Osteoblast (primary cell): ENCODE data around the gene KRTAP4-8. TPM values are rescaled to one million over a fixed set of nuclear protein-coding genes. Genes with fewer than 3 reads are reported as not detected.
"Not testable (repeated sequence)": the region's sequence is repeated elsewhere in the genome, so short reads cannot be mapped to it uniquely, and the experiment has no call there.

Source experiments
- DNase-seq: peaks from one replicate; pipeline ENCODE4 v3.0.0; 2011; ENCODE audit warnings: low spot score, mixed read lengths; ENCODE audit not compliant: insufficient read length; ENCODE audit errors: missing footprints
- H2AFZ ChIP-seq: 2 replicates; pipeline ENCODE4 v1.6.0; 2011; ENCODE audit warnings: mild to moderate bottlenecking, low read length
- H3K27ac ChIP-seq: 2 replicates; pipeline ENCODE4 v1.5.1; 2011; ENCODE audit warnings: mild to moderate bottlenecking, low read depth, low read length, moderate library complexity
- H3K27me3 ChIP-seq: 2 replicates; pipeline ENCODE4 v1.6.0; 2012; ENCODE audit warnings: mild to moderate bottlenecking, control low read depth, inconsistent platforms, low read length, moderate library complexity; ENCODE audit not compliant: insufficient read depth
- H3K36me3 ChIP-seq: 2 replicates; pipeline ENCODE4 v1.5.1; 2011; ENCODE audit warnings: mild to moderate bottlenecking, low read length, control low read depth, moderate library complexity; ENCODE audit not compliant: insufficient read depth
- H3K4me1 ChIP-seq: 2 replicates; pipeline ENCODE4 v1.5.1; 2011; ENCODE audit warnings: mild to moderate bottlenecking, low read length, control low read depth, moderate library complexity; ENCODE audit not compliant: insufficient read depth
- H3K4me2 ChIP-seq: 2 replicates; pipeline ENCODE4 v1.6.0; 2011; ENCODE audit warnings: mild to moderate bottlenecking, low read length; ENCODE audit not compliant: insufficient read depth
- H3K4me3 ChIP-seq: fragments of 200-600 bp; sonication (generic); 3 replicates; pipeline ENCODE4 v1.5.1; 2012; ENCODE audit warnings: mild to moderate bottlenecking, low read length, inconsistent platforms; ENCODE audit not compliant: insufficient read depth
- H3K79me2 ChIP-seq: 2 replicates; pipeline ENCODE4 v1.6.0; 2012; ENCODE audit warnings: mild to moderate bottlenecking, low read length, control low read depth, inconsistent platforms; ENCODE audit not compliant: insufficient read depth
- H3K9me3 ChIP-seq: 2 replicates; pipeline ENCODE4 v1.5.1; 2011; ENCODE audit warnings: low read depth, low read length, control low read depth
- H4K20me1 ChIP-seq: 2 replicates; pipeline ENCODE4 v1.6.0; 2012; ENCODE audit warnings: mild to moderate bottlenecking, low read length, control low read depth; ENCODE audit not compliant: insufficient read depth
- CTCF ChIP-seq: IDR thresholded peaks from 2 replicates; pipeline ENCODE4 v1.5.1; 2011; ENCODE audit warnings: mild to moderate bottlenecking, low read depth, low read length, moderate library complexity; ENCODE audit errors: extremely low read depth
- total RNA-seq: library from RNA; depleted of rRNA; stranded (reverse); fragments of >200 nt; gene quantifications from 2 replicates; pipeline ENCODE4 v1.2.3, GENCODE V29; 2012

Gene KRTAP4-8
- total RNA-seq, 1 donor, result not detected

- no peak for DNase-seq
- H3K36me3 ChIP-seq, result no peaks in the 10 kb centered on the region
- H3K9me3 ChIP-seq, result no peaks in the 10 kb centered on the region
- TF ChIP-seq CTCF, result no peak
- peaks cover 20% of the 10 kb centered on the region for H3K4me1 ChIP-seq
- H3K79me2 ChIP-seq, result no peaks in the 10 kb centered on the region
- no peaks in the 10 kb centered on the region for H4K20me1 ChIP-seq
- H2AFZ ChIP-seq, result no peak overlapping the region
- peak overlapping the region; percentile 74 for H3K27ac ChIP-seq
- no peak overlapping the region for H3K4me2 ChIP-seq
- H3K27me3 ChIP-seq, result no peaks in the 10 kb centered on the region
- no peak overlapping the region for H3K4me3 ChIP-seq
These were observed 30.7 kb downstream of the KRTAP4-8 start for GRCh38 chr17:41067281-41067680.

GRCh38 chr17:41065829-41066624 lies 31.9 kb downstream of the KRTAP4-8 start, which contains the start of gene KRTAP2-4:
TSS of gene KRTAP2-4 (minus strand) at chr17:41065879. CDS start at chr17:41065845, 34 bp downstream.
- TF ChIP-seq CTCF, result no peak
- H3K36me3 ChIP-seq, result no peaks in the 10 kb centered on the region
- H3K4me2 ChIP-seq, result no peak within 1 kb of the TSS
- H3K27ac ChIP-seq, result peak within 1 kb of the TSS; percentile 91
- peak; percentile 87 for DNase-seq
- peaks cover 30% of the 10 kb centered on the region for H3K4me1 ChIP-seq
- H2AFZ ChIP-seq, result no peak within 1 kb of the TSS
- H3K27me3 ChIP-seq, result no peaks in the 10 kb centered on the region
- no peaks in the 10 kb centered on the region for H3K9me3 ChIP-seq
- no peaks in the 10 kb centered on the region for H3K79me2 ChIP-seq
- no peak within 1 kb of the TSS for H3K4me3 ChIP-seq
- no peaks in the 10 kb centered on the region for H4K20me1 ChIP-seq

- H3K4me2 ChIP-seq, H3K27me3 ChIP-seq, H3K9me3 ChIP-seq, H3K36me3 ChIP-seq, H3K79me2 ChIP-seq, DNase-seq, H3K4me3 ChIP-seq, H3K27ac ChIP-seq, H2AFZ ChIP-seq, H4K20me1 ChIP-seq: not testable (repeated sequence)
- peaks cover 39% of the 10 kb centered on the region for H3K4me1 ChIP-seq
These were observed 32.8 kb downstream of the KRTAP4-8 start for GRCh38 chr17:41065016-41065689.

GRCh38 chr17:41064301-41064700 lies 33.6 kb downstream of the KRTAP4-8 start:
- DNase-seq, result no peak
- Histone ChIP-seq H3K27ac (peak overlapping the region; percentile 91), H3K4me2 (no peak overlapping the region), H4K20me1 (no peaks in the 10 kb centered on the region), H3K79me2 (no peaks in the 10 kb centered on the region), H3K4me1 (peaks cover 46% of the 10 kb centered on the region), H3K9me3 (no peaks in the 10 kb centered on the region), H3K36me3 (no peaks in the 10 kb centered on the region), H3K4me3 (no peak overlapping the region), H3K27me3 (no peaks in the 10 kb centered on the region), H2AFZ (no peak overlapping the region)
- TF ChIP-seq CTCF, result no peak
